Left lung (tissue), 10 donors: ENCODE results near the gene RAB6D. TPM values are rescaled to one million over a fixed set of nuclear protein-coding genes. Genes with fewer than 3 reads are reported as not detected.
"Not testable (repeated sequence)": the region's sequence is repeated elsewhere in the genome, so short reads cannot be mapped to it uniquely, and the experiment has no call there.

ENCODE experiments used
- ATAC-seq: fragments of 200-7000 bp; cut with Tn5 transposase; one replicate; pipeline ENCODE4 v1.9.1; 2020; ENCODE audit warnings: moderate library complexity
- DNase-seq, 4 donors: peaks; one replicate each; pipeline ENCODE4 v3.0.0-alpha.2; 2013 to 2020
- H3K27ac ChIP-seq, 2 donors: fragments of 200-600 bp; sonication (generic) in 1 of 2; one replicate each; pipeline versions ENCODE4 v1.5.0 to v1.8.0; 2020 to 2021
- H3K27me3 ChIP-seq, 2 donors: fragments of 200-600 bp; sonication (generic) in 1 of 2; one replicate each; pipeline versions ENCODE4 v1.5.0 to v1.8.0; 2020 to 2021
- H3K36me3 ChIP-seq, 2 donors: fragments of 200-600 bp; sonication (generic) in 1 of 2; one replicate each; pipeline versions ENCODE4 v1.5.0 to v1.8.0; 2020 to 2021
- H3K4me1 ChIP-seq, 2 donors: fragments of 200-600 bp; one replicate each; pipeline ENCODE4 v1.8.0; 2021
- H3K4me3 ChIP-seq, 2 donors: fragments of 200-600 bp; sonication (generic) in 1 of 2; one replicate each; pipeline versions ENCODE4 v1.5.0 to v1.8.0; 2020 to 2021; ENCODE audit warnings: mild to moderate bottlenecking in 1 of 2
- H3K9me3 ChIP-seq, 2 donors: fragments of 200-600 bp; sonication (generic) in 1 of 2; one replicate each; pipeline versions ENCODE4 v1.5.0 to v1.8.0; 2020 to 2021
- CTCF ChIP-seq, 2 donors: fragments of 200-600 bp; sonication (generic) in 1 of 2; IDR thresholded peaks; one replicate each; pipeline versions ENCODE4 v1.5.0 to v1.8.0; 2021; ENCODE audit warnings: antibody characterized with exemption in 2 of 2
- intact Hi-C, 2 donors: fragments of 100-400 bp; cut with DNase I; formaldehyde crosslinking; loops; one replicate each; pipeline versions ENCODE4 v1.11.2 to v1.14.2; 2022
- polyA plus RNA-seq, 6 donors: library from polyadenylated mRNA; unstranded; fragments of 120-200 nt; gene quantifications; one replicate each; pipeline ENCODE4 v1.2.1, GENCODE V29; 2013; ENCODE audit not compliant: insufficient read length in 6 of 6
- total RNA-seq, 2 donors: library from RNA; stranded (reverse); fragmentation: NEBNext Ultra II Directional; extraction: Animal tissue kit (Norgen Biotek cat#: 25700); gene quantifications; one replicate each; pipeline ENCODE4 v1.2.1, GENCODE V29; 2021
- donor health status: DM: no; HTN: yes; CAD: no.
- donor health status: DM: no; HTN: no; CAD: no.

Gene RAB6D
- total and polyA plus RNA-seq, 8 donors = 1.5 to 2.5 (median 2.1) TPM; not detected in 2

GRCh38 chr2:131404753-131405152 lies 40.8 kb upstream of the RAB6D start:
- ATAC-seq = no peak
- no peak for TF ChIP-seq CTCF (IDR thresholded peaks at IDR 0.05)

GRCh38 chr2:131402320-131403039 lies 38.5 kb upstream of the RAB6D start:
- intact Hi-C loops = no loop called here
- H3K9me3 ChIP-seq = no peaks in the 10 kb centered on the region

More at GRCh38 chr2:131404753-131405152, 40.8 kb upstream of the RAB6D start:
- H3K27me3 ChIP-seq = peaks cover 0 to 57% of the 10 kb centered on the region in 2 donors
- no peaks in the 10 kb centered on the region for H3K9me3 ChIP-seq
- no peaks in the 10 kb centered on the region for H3K4me1 ChIP-seq
- H3K36me3 ChIP-seq = no peaks in the 10 kb centered on the region
- no peak overlapping the region for H3K4me3 ChIP-seq
- no peak for DNase-seq
- intact Hi-C loops = no loop called here
- no peak overlapping the region for H3K27ac ChIP-seq

DNA sequence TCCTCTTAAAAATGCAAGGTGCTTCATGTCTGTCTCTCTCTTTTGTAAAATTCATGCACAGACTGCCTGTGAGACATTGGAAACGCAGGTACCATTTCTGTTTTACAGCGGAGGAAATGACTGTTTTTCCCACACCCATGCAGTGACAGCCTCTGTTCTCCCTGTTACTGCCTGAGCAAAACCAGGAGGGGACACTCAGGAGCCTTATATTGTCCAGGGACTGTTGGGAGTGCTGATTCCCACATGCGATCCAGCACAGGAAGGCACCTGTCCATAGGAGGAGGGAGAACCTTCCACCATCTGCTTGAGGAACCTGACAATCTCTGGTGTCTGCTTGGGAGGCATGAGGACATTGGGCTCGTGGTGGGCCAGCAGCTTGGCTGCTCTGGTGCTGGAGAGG lies 36.9 kb upstream of the RAB6D start:
- ATAC-seq (no peak), DNase-seq (no peak)
- Histone ChIP-seq H3K4me3 (no peak overlapping the region), H3K27ac (no peak overlapping the region), H3K36me3 (no peaks in the 10 kb centered on the region), H3K27me3 (peaks cover 0 to 22% of the 10 kb centered on the region in 2 donors), H3K9me3 (no peaks in the 10 kb centered on the region), H3K4me1 (no peaks in the 10 kb centered on the region)
- intact Hi-C loops = no loop called here
- TF ChIP-seq CTCF (IDR thresholded peaks at IDR 0.05) = no peak

More at GRCh38 chr2:131402320-131403039, 38.5 kb upstream of the RAB6D start:
- Histone ChIP-seq H3K4me1 (no peaks in the 10 kb centered on the region), H3K27me3 (peaks cover 0 to 34% of the 10 kb centered on the region in 2 donors), H3K4me3 (no peak overlapping the region), H3K36me3 (no peaks in the 10 kb centered on the region), H3K27ac (no peak overlapping the region)
- TF ChIP-seq CTCF (IDR thresholded peaks at IDR 0.05) = no peak
- DNase-seq (no peak), ATAC-seq (no peak)

GRCh38 chr2:131400441-131400840 lies 36.5 kb upstream of the RAB6D start:
- DNase-seq, H3K9me3 ChIP-seq, intact Hi-C loops, H3K36me3 ChIP-seq, ATAC-seq, H3K4me3 ChIP-seq, H3K4me1 ChIP-seq, H3K27ac ChIP-seq: not testable (repeated sequence)
- peaks cover 0 to 24% of the 10 kb centered on the region in 2 donors for H3K27me3 ChIP-seq

DNA sequence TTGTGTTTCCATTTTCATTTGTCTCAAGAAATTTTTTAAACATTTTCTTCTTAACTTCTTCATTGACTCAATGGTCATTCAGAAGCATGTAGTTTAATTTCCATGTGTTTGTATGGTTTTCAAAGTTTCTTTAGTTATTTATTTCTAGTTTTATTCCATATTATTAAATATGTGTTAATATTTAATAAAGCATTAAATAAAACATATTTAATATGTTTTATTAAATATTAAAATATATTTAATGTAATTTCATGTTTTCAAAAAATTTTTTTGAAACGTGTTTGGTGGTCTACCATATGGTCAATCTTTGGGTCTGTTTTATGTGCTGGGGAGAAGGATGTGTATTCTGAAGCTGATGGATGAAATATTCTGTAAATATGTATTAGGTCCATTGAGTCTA lies 32.2 kb upstream of the RAB6D start:
- H3K36me3 ChIP-seq, H3K9me3 ChIP-seq, H3K27ac ChIP-seq, intact Hi-C loops, H3K4me1 ChIP-seq, ATAC-seq, DNase-seq, H3K4me3 ChIP-seq: not testable (repeated sequence)
- peaks cover 0 to 40% of the 10 kb centered on the region in 2 donors for H3K27me3 ChIP-seq

DNA sequence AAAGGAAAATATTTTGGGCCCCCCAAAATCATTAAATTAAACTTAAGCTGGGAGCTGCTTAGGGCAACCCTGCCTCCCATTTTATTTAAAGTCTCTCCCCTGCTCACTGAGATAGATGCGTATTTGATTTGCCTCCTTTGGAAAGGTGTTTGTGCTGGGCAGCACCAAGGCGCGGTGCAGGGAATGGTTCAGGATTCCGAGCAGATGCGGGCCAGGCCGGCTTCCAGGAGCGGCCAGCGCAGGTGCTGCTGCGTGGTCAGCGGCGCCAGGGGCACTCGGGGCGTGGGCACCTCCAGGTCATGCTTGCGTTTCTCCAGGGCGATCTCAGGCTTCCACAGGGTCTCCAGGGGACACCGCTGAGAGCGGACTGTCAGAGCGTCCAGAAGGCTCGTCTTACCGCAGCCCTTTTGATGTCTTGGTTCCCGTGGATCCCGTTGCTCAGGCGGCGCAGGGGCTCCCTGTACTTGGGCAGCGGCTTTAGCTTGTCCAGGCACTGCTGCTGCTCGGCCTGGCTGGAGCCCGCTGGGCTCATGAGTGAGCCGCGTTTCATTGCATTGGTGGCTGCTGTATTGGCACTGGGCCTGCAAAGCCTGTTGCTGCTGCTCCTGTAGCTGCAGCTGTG lies 31.2 kb upstream of the RAB6D start:
- peak; percentile 30 for ATAC-seq

More for the DNA sequence above, 31.2 kb upstream of the RAB6D start:
- H3K9me3 ChIP-seq, H3K4me3 ChIP-seq, H3K36me3 ChIP-seq, H3K4me1 ChIP-seq, H3K27ac ChIP-seq, intact Hi-C loops: not testable (repeated sequence)
- DNase-seq = peak in 1 of 4 donors; percentile 15
- H3K27me3 ChIP-seq = peaks cover 0 to 29% of the 10 kb centered on the region in 2 donors
